C4-2B (cell line): ENCODE measurements around the gene VPS39.

ENCODE experiments used
- ZFX ChIP-seq: fragments of 450-650 bp; IDR thresholded peaks from 2 replicates; pipeline ENCODE4 v1.6.1; 2017
- TF ChIP-seq, protein P1 (sequence below): fragments of 450-650 bp; conservative IDR thresholded peaks from 2 replicates; pipeline ENCODE4 v1.5.1; 2017; ENCODE audit warnings: mild to moderate bottlenecking

DNA sequence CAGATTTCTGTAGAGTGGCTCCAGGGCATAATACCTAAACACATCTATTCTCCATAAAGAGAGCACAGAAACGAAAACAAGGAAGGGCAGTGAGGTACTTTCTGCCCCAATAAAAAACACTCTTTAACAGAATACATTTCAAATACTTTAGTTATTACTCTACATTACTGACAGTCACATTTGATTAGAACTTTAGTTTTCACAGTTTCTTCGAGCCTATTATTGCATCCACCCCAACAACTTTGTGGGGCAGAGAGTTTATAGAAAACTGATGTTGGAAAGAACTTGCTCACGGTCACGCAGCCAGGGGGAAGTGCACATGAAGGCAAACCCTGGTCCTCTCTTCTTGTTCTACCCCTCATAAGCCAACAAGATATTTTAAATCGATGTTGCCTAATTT lies 9.0 kb downstream of the VPS39 start:
- TF ChIP-seq, protein P1, sequence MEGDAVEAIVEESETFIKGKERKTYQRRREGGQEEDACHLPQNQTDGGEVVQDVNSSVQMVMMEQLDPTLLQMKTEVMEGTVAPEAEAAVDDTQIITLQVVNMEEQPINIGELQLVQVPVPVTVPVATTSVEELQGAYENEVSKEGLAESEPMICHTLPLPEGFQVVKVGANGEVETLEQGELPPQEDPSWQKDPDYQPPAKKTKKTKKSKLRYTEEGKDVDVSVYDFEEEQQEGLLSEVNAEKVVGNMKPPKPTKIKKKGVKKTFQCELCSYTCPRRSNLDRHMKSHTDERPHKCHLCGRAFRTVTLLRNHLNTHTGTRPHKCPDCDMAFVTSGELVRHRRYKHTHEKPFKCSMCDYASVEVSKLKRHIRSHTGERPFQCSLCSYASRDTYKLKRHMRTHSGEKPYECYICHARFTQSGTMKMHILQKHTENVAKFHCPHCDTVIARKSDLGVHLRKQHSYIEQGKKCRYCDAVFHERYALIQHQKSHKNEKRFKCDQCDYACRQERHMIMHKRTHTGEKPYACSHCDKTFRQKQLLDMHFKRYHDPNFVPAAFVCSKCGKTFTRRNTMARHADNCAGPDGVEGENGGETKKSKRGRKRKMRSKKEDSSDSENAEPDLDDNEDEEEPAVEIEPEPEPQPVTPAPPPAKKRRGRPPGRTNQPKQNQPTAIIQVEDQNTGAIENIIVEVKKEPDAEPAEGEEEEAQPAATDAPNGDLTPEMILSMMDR: no peak
- TF ChIP-seq ZFX: no peak
